ENCODE results near the gene CEP170.

CEP170 gene

GRCh38 chr1:243267471-243267880 lies 12.4 kb upstream of the CEP170 start:
- H3K9me3 ChIP-seq (ENCODE audit: control insufficient read depth, insufficient read depth, low read length): no peaks in the 10 kb centered on the region
- no peak overlapping the region for H3K4me3 ChIP-seq (ENCODE audit: low read depth, low read length)
- no peaks in the 10 kb centered on the region for H3K36me3 ChIP-seq (ENCODE audit: control insufficient read depth, insufficient read depth, low read length)
- no peak overlapping the region for H3K9ac ChIP-seq (ENCODE audit: low read depth, low read length)
- H3K4me1 ChIP-seq (ENCODE audit: control insufficient read depth, insufficient read depth, low read length): no peaks in the 10 kb centered on the region
- no peaks in the 10 kb centered on the region for H3K27me3 ChIP-seq (ENCODE audit: control insufficient read depth, insufficient read depth, low read length)

- H3K27me3 ChIP-seq (ENCODE audit: control insufficient read depth, insufficient read depth, low read length): no peaks in the 10 kb centered on the region
- H3K4me1 ChIP-seq (ENCODE audit: control insufficient read depth, insufficient read depth, low read length): no peaks in the 10 kb centered on the region
- no peaks in the 10 kb centered on the region for H3K36me3 ChIP-seq (ENCODE audit: control insufficient read depth, insufficient read depth, low read length)
- no peaks in the 10 kb centered on the region for H3K9me3 ChIP-seq (ENCODE audit: control insufficient read depth, insufficient read depth, low read length)
- H3K9ac ChIP-seq (ENCODE audit: low read depth, low read length): no peak overlapping the region
- H3K4me3 ChIP-seq (ENCODE audit: low read depth, low read length): no peak overlapping the region
Measured at GRCh38 chr1:243266231-243266630, 11.2 kb upstream of the CEP170 start.

GRCh38 chr1:243264717-243265116 lies 9.6 kb upstream of the CEP170 start:
- Histone ChIP-seq H3K4me1 (ENCODE audit: control insufficient read depth, insufficient read depth, low read length) (no peaks in the 10 kb centered on the region), H3K27me3 (ENCODE audit: control insufficient read depth, insufficient read depth, low read length) (no peaks in the 10 kb centered on the region), H3K36me3 (ENCODE audit: control insufficient read depth, insufficient read depth, low read length) (no peaks in the 10 kb centered on the region), H3K9me3 (ENCODE audit: control insufficient read depth, insufficient read depth, low read length) (no peaks in the 10 kb centered on the region), H3K9ac (ENCODE audit: low read depth, low read length) (no peak overlapping the region), H3K4me3 (ENCODE audit: low read depth, low read length) (no peak overlapping the region)

GRCh38 chr1:243261390-243261789 lies 6.3 kb upstream of the CEP170 start:
- Histone ChIP-seq H3K36me3 (ENCODE audit: control insufficient read depth, insufficient read depth, low read length) (no peaks in the 10 kb centered on the region), H3K9ac (ENCODE audit: low read depth, low read length) (no peak overlapping the region), H3K9me3 (ENCODE audit: control insufficient read depth, insufficient read depth, low read length) (no peaks in the 10 kb centered on the region), H3K27me3 (ENCODE audit: control insufficient read depth, insufficient read depth, low read length) (no peaks in the 10 kb centered on the region), H3K4me1 (ENCODE audit: control insufficient read depth, insufficient read depth, low read length) (no peaks in the 10 kb centered on the region), H3K4me3 (ENCODE audit: low read depth, low read length) (no peak overlapping the region)

GRCh38 chr1:243260221-243260880 lies 5.3 kb upstream of the CEP170 start:
- Histone ChIP-seq H3K27me3 (ENCODE audit: control insufficient read depth, insufficient read depth, low read length) (no peaks in the 10 kb centered on the region), H3K4me3 (ENCODE audit: low read depth, low read length) (no peak overlapping the region), H3K9me3 (ENCODE audit: control insufficient read depth, insufficient read depth, low read length) (no peaks in the 10 kb centered on the region), H3K4me1 (ENCODE audit: control insufficient read depth, insufficient read depth, low read length) (no peaks in the 10 kb centered on the region), H3K9ac (ENCODE audit: low read depth, low read length) (no peak overlapping the region), H3K36me3 (ENCODE audit: control insufficient read depth, insufficient read depth, low read length) (no peaks in the 10 kb centered on the region)

- Histone ChIP-seq H3K36me3 (ENCODE audit: control insufficient read depth, insufficient read depth, low read length) (no peaks in the 10 kb centered on the region), H3K4me3 (ENCODE audit: low read depth, low read length) (no peak overlapping the region), H3K9me3 (ENCODE audit: control insufficient read depth, insufficient read depth, low read length) (no peaks in the 10 kb centered on the region), H3K9ac (ENCODE audit: low read depth, low read length) (no peak overlapping the region), H3K27me3 (ENCODE audit: control insufficient read depth, insufficient read depth, low read length) (no peaks in the 10 kb centered on the region), H3K4me1 (ENCODE audit: control insufficient read depth, insufficient read depth, low read length) (no peaks in the 10 kb centered on the region)
Measured at GRCh38 chr1:243258731-243259130, 3.6 kb upstream of the CEP170 start.

GRCh38 chr1:243257189-243257588 lies 2.1 kb upstream of the CEP170 start:
- Histone ChIP-seq H3K9ac (ENCODE audit: low read depth, low read length) (no peak overlapping the region), H3K4me1 (ENCODE audit: control insufficient read depth, insufficient read depth, low read length) (peaks cover 5% of the 10 kb centered on the region), H3K9me3 (ENCODE audit: control insufficient read depth, insufficient read depth, low read length) (no peaks in the 10 kb centered on the region), H3K27me3 (ENCODE audit: control insufficient read depth, insufficient read depth, low read length) (no peaks in the 10 kb centered on the region), H3K36me3 (ENCODE audit: control insufficient read depth, insufficient read depth, low read length) (no peaks in the 10 kb centered on the region), H3K4me3 (ENCODE audit: low read depth, low read length) (no peak overlapping the region)

GRCh38 chr1:243256590-243256989 lies 1.5 kb upstream of the CEP170 start:
- H3K4me3 ChIP-seq (ENCODE audit: low read depth, low read length): peak overlapping the region; percentile 80

GRCh38 chr1:243255791-243256512 lies 871 bp upstream of the CEP170 start, which contains the start of gene SDCCAG8:
SDCCAG8 (plus strand) TSS chr1:243256041; CDS start chr1:243256174, 133 bp downstream.
- Histone ChIP-seq H3K36me3 (ENCODE audit: control insufficient read depth, insufficient read depth, low read length) (no peaks in the 10 kb centered on the region), H3K4me1 (ENCODE audit: control insufficient read depth, insufficient read depth, low read length) (peaks cover 13% of the 10 kb centered on the region), H3K27me3 (ENCODE audit: control insufficient read depth, insufficient read depth, low read length) (no peaks in the 10 kb centered on the region), H3K9ac (ENCODE audit: low read depth, low read length) (no peak within 1 kb of the TSS), H3K4me3 (ENCODE audit: low read depth, low read length) (peak within 1 kb of the TSS; percentile 80), H3K9me3 (ENCODE audit: control insufficient read depth, insufficient read depth, low read length) (no peaks in the 10 kb centered on the region)

More at GRCh38 chr1:243256590-243256989, 1.5 kb upstream of the CEP170 start:
- Histone ChIP-seq H3K9me3 (ENCODE audit: control insufficient read depth, insufficient read depth, low read length) (no peaks in the 10 kb centered on the region), H3K27me3 (ENCODE audit: control insufficient read depth, insufficient read depth, low read length) (no peaks in the 10 kb centered on the region), H3K9ac (ENCODE audit: low read depth, low read length) (no peak overlapping the region), H3K36me3 (ENCODE audit: control insufficient read depth, insufficient read depth, low read length) (no peaks in the 10 kb centered on the region), H3K4me1 (ENCODE audit: control insufficient read depth, insufficient read depth, low read length) (peaks cover 11% of the 10 kb centered on the region)

GRCh38 chr1:243254233-243254926 lies 701 bp downstream of the CEP170 start:
- peaks cover 20% of the 10 kb centered on the region for H3K4me1 ChIP-seq (ENCODE audit: control insufficient read depth, insufficient read depth, low read length)
- no peaks in the 10 kb centered on the region for H3K36me3 ChIP-seq (ENCODE audit: control insufficient read depth, insufficient read depth, low read length)
- no peaks in the 10 kb centered on the region for H3K9me3 ChIP-seq (ENCODE audit: control insufficient read depth, insufficient read depth, low read length)
- no peaks in the 10 kb centered on the region for H3K27me3 ChIP-seq (ENCODE audit: control insufficient read depth, insufficient read depth, low read length)
- peak overlapping the region; percentile 76 for H3K4me3 ChIP-seq (ENCODE audit: low read depth, low read length)
- peak overlapping the region; percentile 80 for H3K9ac ChIP-seq (ENCODE audit: low read depth, low read length)

GRCh38 chr1:243253926-243254232 lies 1.2 kb downstream of the CEP170 start:
- Histone ChIP-seq H3K9me3 (ENCODE audit: control insufficient read depth, insufficient read depth, low read length) (no peaks in the 10 kb centered on the region), H3K36me3 (ENCODE audit: control insufficient read depth, insufficient read depth, low read length) (no peaks in the 10 kb centered on the region), H3K27me3 (ENCODE audit: control insufficient read depth, insufficient read depth, low read length) (no peaks in the 10 kb centered on the region), H3K9ac (ENCODE audit: low read depth, low read length) (peak overlapping the region; percentile 80), H3K4me1 (ENCODE audit: control insufficient read depth, insufficient read depth, low read length) (peaks cover 20% of the 10 kb centered on the region), H3K4me3 (ENCODE audit: low read depth, low read length) (peak overlapping the region; percentile 76)

All from iPS-15b (cell line).